GM18909 (cell line): ENCODE measurements around the gene ALPP.
"Not testable (repeated sequence)": the region's sequence is repeated elsewhere in the genome, so short reads cannot be mapped to it uniquely, and the experiment has no call there.

Source experiments
- ATAC-seq: cut with Tn5 transposase; IDR thresholded peaks from one replicate; pipeline ENCODE4 v1.9.1; 2021; ENCODE audit warnings: mild to moderate bottlenecking; ENCODE audit not compliant: unreplicated experiment, poor library complexity

The ALPP gene

DNA sequence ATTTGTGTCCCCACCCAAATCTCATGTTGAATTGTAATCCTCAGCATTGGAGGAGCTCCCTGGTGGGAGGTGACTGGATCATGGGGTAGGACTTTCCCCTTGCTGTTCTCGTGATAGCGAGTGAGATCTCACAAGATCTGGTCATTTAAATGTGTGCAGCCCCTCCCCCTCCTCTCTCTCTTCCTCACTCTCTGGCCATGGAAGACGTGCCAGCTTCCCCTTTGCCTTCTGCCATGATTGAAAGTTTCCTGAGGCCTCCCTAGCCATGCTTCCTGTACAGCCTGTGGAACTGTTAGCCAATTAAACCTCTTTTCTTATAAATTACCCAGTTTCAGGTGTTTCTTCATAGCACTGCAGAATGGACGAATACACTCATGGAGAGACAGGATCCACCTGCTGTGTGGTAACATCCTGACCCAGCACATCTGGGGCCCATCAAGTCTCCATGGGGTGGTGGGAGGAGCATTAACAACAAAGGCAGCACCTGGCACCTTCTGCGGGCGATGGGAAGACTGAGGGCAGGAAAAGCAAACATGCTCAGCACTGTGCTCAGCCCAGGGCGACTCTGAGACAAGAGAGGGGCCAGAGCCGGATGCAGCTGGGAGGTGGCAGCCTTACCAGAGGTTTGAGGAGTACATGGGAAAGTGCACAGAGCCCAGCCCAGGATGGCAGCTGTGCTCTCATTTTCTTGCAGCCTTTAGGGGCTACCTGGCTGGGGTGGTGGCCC, 16.2 kb upstream of the ALPP start:
- ATAC-seq, result no peak

- ATAC-seq, result peak; percentile 20
These were observed 15.3 kb upstream of the ALPP start for GRCh38 chr2:232363064-232363783.

DNA sequence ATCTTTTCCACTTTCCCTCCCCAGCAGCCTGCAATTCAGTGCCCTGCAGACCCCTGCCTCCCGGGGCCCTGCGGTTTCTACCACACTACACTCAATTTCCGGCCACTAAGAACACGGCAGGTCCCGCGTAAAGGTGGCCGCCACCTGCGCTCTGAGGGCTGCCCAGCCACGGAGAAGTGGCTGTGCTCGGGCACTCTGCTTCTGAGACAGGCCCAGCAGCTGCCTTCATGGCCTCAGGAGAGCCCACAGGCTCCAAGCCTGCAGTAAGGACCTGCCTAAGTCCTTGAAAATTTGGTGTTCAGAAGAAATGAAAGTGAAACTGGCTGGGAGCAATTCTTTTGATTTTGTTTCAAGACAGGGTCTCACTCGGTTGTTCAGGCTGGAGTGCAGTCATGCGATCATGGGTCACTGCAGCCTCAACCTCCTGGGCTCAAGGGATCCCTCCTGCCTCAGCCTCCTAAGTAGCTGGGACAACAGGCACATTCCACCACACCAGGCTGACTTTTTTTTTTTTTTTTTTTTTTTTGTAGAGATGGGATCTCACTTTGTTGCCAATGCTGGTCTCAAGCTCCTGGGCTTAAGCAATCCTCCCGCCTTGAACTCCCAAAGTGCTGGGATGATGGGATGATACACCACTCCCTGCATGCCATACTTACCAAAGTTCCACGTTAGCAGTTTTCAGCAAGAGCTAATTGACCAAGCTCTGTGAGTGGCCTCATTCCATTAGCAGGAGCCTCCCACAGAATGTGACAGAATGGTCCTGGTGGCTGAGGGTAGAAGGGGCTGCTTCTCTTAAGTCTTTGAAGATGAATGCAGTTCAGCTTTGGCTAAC, 14.6 kb upstream of the ALPP start:
- ATAC-seq, result peak; percentile 51

- ATAC-seq, result not testable (repeated sequence)
These were observed 13.6 kb upstream of the ALPP start for GRCh38 chr2:232364806-232365594.

DNA sequence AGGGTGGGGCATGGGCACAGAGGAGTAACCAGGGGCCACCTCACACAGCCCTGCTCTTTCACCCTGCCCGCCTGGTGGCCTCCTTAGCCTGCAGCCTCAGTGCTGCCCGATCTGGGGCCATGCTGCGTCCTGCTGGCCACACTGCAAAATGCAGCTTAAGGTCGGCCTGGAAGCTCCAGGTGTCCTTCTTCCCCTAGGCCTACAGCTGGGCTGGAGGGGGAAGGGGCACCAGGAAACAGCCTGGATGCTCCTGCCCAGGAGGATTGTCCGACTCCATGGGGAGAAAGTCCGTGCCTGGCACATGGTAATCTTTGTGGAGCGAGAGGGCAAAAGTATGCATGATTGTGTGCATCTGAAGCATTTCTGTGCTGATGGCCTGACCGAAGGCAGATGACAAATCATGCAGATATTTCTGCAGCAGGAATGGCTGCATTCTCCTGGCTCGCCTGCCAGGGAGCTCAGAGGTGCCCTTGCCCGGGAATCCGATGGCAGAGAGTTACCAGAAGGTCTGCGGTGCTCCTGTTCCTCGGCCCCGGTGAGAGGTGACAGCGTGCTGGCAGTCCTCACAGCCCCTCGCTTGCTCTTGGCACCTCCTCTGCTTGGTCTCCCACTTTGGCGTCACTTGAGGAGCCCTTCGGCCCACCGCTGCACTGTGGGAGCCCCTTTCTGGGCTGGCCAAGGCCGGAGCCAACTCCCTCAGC, 12.8 kb upstream of the ALPP start:
- ATAC-seq, result no peak

- not testable (repeated sequence) for ATAC-seq
These were observed 12.1 kb upstream of the ALPP start for GRCh38 chr2:232366461-232366860.

- ATAC-seq, result no peak
These were observed 11.5 kb upstream of the ALPP start for GRCh38 chr2:232367016-232367415.

GRCh38 chr2:232367591-232368233, 10.8 kb upstream of the ALPP start:
- ATAC-seq, result no peak

DNA sequence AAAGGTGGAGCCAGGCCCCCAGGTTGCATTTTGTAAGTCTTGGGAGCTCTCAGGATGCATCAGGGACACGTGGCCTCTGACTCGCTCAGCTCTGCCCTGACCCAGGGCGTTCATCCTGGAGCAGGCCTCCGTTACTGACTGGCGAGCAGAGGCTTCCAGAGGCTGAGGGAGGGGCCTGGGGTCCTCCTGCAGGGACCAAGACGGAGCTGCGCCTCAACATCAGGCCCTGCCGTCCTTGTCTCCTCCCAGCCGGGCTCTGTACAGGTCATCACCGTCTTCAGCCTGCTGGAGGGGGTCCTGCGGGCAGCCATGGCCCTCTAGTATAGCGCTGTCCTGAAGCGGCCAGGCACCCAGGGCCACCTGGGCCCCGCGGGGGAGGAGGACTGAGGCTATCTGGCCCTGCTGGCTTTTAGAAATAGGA, 10.2 kb upstream of the ALPP start:
- ATAC-seq, result no peak

DNA sequence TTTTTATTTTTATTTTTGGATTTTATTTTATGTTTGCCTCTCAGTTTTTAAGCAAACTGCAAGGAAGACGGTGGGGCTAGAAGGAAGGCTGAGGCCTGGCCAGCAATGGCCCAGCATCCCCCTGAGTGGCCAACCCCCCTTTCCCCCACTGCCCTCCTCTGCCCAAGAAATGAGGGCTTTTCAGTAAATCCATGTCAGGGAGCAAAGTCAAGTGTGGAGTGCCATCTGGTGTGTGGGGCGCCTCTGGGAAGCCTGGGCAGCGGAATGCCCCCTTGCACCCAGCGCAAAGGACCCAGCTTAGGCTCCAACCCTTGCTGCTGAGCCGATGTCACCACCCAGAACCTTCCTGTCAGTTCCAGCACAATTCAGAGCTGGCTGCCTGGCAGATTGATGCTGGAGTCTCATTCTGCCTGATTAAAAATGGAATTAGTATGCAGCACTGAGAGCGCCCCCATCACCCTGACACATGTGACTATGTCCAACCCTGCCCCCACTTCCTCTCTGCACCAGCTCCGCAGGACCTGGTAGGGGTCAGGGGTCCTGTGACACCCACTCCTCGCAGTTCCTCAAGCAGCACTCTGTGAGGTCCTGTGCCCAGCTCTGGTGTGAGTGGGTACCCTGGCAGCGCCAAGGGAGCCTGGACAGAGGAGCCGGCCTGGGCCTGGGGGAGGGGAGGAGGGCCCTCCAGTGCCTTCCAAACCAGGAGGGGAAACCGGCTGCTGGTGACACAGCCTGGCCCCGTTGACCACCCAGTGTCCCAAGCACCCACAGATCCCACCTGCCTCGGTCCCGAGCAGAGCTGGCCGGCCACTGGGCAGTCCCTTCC, 9.2 kb upstream of the ALPP start:
- no peak for ATAC-seq

GRCh38 chr2:232370007-232370406, 8.5 kb upstream of the ALPP start:
- ATAC-seq, result not testable (repeated sequence)

DNA sequence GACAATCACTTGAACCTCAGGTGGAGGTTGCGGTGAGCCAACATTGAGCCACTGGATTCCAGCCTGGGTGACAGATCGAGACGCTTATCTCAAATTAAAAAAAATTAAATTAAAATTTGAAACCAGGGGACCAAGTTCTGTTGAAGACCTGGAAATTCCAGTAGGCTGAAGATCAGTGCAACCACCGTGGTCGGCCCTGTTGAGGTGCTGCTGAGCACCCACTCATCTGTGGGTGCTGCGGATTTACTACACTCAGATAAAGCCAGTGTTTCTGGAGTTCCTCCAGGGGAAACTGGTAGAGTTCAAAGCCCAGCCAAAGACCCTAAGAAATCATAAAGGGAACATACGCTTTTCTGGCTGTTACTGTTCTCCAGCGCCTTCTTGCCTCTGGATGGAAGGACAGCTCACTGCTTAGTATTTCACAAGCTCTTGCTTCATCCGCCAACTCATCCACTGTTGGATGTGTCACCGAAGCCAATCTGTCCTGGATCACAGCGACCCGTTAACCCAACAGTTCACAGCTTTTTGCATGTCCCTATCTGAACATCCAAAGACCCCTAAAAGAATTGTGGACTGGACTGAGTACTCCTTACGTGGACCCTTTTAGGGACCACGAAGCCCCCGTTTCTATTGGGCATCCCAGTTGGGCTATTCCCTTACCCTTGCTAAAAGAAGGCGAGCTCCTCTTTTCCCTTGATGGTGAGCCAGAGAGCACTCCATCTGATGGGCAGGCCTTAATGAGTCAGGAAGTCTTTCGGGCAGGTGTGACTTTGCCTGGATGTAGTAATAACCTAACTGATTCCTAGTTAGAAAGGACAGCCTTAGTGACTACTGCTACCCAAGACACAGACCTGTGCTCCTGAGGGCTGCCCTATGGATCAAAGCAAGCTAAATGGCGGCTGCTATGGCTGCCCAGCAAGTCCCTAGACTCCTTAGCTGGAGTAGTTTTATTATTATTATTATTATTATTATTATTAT, 6.0 kb upstream of the ALPP start:
- no peak for ATAC-seq

DNA sequence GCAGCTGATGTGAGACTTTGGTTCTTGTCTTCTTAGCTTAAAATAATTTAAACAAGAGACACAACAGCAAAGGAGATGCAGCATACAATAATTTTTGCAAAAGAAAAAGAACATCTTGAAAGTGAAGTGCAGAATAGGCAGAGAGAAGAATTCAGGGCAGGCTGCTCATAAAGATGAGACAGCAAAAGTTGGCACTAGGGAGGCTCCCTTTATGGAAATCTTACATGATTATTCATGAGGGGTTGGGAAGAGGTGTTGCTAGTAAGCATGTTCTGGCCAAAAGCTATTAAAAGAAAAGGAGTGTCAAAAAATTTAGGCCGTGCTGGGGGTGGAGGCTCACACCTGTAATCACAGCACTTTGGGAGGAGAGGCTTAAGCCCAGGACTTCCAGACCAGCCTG, 4.2 kb upstream of the ALPP start:
- ATAC-seq, result no peak

DNA sequence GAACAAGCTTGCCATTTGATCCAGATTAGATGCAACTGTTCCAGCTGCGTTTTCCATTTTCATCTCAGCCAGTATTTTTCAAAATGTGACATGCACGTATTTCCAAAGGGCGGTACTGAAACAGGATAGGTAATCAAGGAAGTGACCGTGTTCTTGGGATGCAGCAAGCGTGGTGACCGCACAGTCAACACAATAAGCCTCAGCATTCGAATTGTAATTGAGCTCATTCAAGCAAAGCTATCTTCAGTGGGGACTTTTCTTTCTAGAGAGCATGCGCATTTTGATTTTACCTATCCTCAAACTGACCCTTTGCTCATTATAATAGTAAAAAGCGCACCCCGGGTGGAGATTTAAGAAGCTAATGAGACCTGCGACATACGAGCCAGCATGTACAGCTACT, 3.4 kb upstream of the ALPP start:
- ATAC-seq, result no peak

DNA sequence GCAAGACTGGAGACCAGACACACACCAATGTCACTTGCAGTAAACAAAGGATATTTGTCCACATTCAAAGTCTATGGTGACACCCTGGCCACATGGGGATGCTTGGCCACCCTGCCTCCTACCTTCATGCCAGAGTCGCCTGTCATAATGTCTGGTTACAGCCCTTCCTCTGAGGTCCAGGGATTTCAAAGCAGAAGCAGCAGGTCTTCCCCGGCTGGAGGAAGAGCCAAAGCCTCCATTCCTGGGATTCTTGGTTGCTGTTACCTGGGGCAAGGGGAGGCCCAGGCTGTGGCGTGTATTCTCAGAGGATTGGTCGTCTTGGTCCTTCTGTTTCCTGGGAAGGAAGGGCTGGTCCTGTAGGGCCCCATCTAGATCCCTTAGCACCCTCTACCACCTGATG, 2.3 kb upstream of the ALPP start:
- no peak for ATAC-seq

- ATAC-seq, result no peak
These were observed 1.8 kb upstream of the ALPP start for GRCh38 chr2:232376713-232377112.

GRCh38 chr2:232377319-232377718, 1.2 kb upstream of the ALPP start:
- ATAC-seq, result no peak
